HCT116 (cell line): ENCODE data around the gene MAU2. TPM values are rescaled to one million over a fixed set of nuclear protein-coding genes. Genes with fewer than 3 reads are reported as not detected.

Experiments used
- ATAC-seq: fragments of 200-7000 bp; cut with Tn5 transposase; 2 replicates; pipeline ENCODE4 v1.9.1; 2020; ENCODE audit warnings: mild to moderate bottlenecking, moderate library complexity
- Bru-seq: library from RNA; stranded (reverse); fragments of 400-500 nt; gene quantifications from one replicate; lab custom pipeline; 2021; lab: Mats Ljungman, UMichigan
- BruChase-seq, 2 experiments: library from RNA; stranded (reverse); fragments of 400-500 nt; gene quantifications; one replicate each; lab custom pipeline; 2021; lab: Mats Ljungman, UMichigan
- BruUV-seq: library from RNA; stranded (reverse); fragments of 400-500 nt; replicated peaks from 2 replicates; lab custom pipeline; 2021; lab: Mats Ljungman, UMichigan
- CTCF ChIA-PET: fragments of 300-600 bp; sonication (Branson Sonifier 250); formaldehyde crosslinking; loops from one replicate; lab custom pipeline; 2021; ENCODE audit warnings: antibody characterized with exemption; lab: Charles Lee
- POLR2A ChIA-PET: fragments of 300-600, 350-600 bp; sonication (Branson Sonifier 250); formaldehyde crosslinking; loops from one replicate; lab custom pipeline; 2021; ENCODE audit warnings: antibody characterized with exemption; lab: Charles Lee
- RAD21 ChIA-PET, 2 experiments: fragments of 300-600 bp; sonication (Branson Sonifier 250); formaldehyde crosslinking; loops; one replicate each; lab custom pipeline; 2023; ENCODE audit warnings: low total read pairs in 2 of 2; ENCODE audit not compliant: uncharacterized antibody in 2 of 2, unreplicated experiment in 2 of 2, low non-redundant PET in 1 of 2; lab: Charles Lee
- DNase-seq: peaks from one replicate; pipeline ENCODE4 v3.0.0-alpha.2; 2010; ENCODE audit warnings: low read depth, low spot score
- H2AFZ ChIP-seq: fragments of 200-600 bp; shearing (Covaris generic), sonication (generic); 2 replicates; pipeline ENCODE4 v1.6.1; 2017; ENCODE audit warnings: low read depth, mixed run types, mixed read lengths, antibody characterized with exemption, low read length; ENCODE audit not compliant: poor library complexity, severe bottlenecking
- H3K27ac ChIP-seq: 2 replicates; pipeline ENCODE4 v1.5.1; 2012; ENCODE audit warnings: low read depth, low read length
- H3K27me3 ChIP-seq: fragments of 200-600 bp; sonication (generic); 2 replicates; pipeline ENCODE4 v1.6.1; 2016; ENCODE audit warnings: mixed run types, low read length, mixed read lengths; ENCODE audit not compliant: insufficient read depth
- H3K36me3 ChIP-seq, 2 experiments: fragments of 200-500 bp in 1 of 2; fragments of 200-600 bp in 1 of 2; sonication (Bioruptor generic) in 1 of 2; sonication (generic) in 1 of 2; 2 replicates each; pipeline versions ENCODE4 v1.5.1 to v1.6.1; 2014 to 2016; ENCODE audit warnings: low read length in 2 of 2, inconsistent platforms in 1 of 2, mixed read lengths in 1 of 2, mixed run types in 1 of 2; ENCODE audit not compliant: insufficient read depth in 2 of 2, control insufficient read depth in 1 of 2
- H3K4me1 ChIP-seq, 2 experiments: fragments of 200-600 bp in 1 of 2; sonication (generic) in 1 of 2; 2 replicates each; pipeline versions ENCODE4 v1.5.1 to v1.6.1; 2012 to 2017; ENCODE audit warnings: low read length in 2 of 2, inconsistent platforms in 1 of 2, mild to moderate bottlenecking in 1 of 2, mixed read lengths in 1 of 2, mixed run types in 1 of 2, moderate library complexity in 1 of 2; ENCODE audit not compliant: insufficient read depth in 2 of 2, control insufficient read depth in 1 of 2
- H3K4me2 ChIP-seq: fragments of 200-600 bp; sonication (generic); 2 replicates; pipeline ENCODE4 v1.6.1; 2017; ENCODE audit warnings: mixed run types, low read length, mixed read lengths
- H3K4me3 ChIP-seq, 2 experiments: fragments of 200-600 bp in 1 of 2; sonication (generic) in 1 of 2; replicated peaks in 1 of 2; 2 replicates each; pipeline ENCODE4 v1.5.1; 2011 to 2016; ENCODE audit warnings: low read length in 2 of 2, control low read depth in 1 of 2, low read depth in 1 of 2, mild to moderate bottlenecking in 1 of 2, mixed read lengths in 1 of 2, mixed run types in 1 of 2
- H3K79me2 ChIP-seq: fragments of 200-600 bp; sonication (generic); 2 replicates; pipeline ENCODE4 v1.6.1; 2017; ENCODE audit warnings: mild to moderate bottlenecking, mixed run types, low read length, moderate library complexity, mixed read lengths; ENCODE audit not compliant: insufficient read depth
- H3K9ac ChIP-seq: fragments of 200-600 bp; sonication (generic); 2 replicates; pipeline ENCODE4 v1.6.1; 2016; ENCODE audit warnings: low read length, mixed read lengths
- H3K9me2 ChIP-seq: fragments of 200-600 bp; sonication (generic), shearing (Covaris generic); 2 replicates; pipeline ENCODE4 v1.6.1; 2017; ENCODE audit warnings: mixed run types, mild to moderate bottlenecking, moderate library complexity; ENCODE audit not compliant: insufficient read depth
- H3K9me3 ChIP-seq, 2 experiments: fragments of 200-500 bp in 1 of 2; fragments of 200-600 bp in 1 of 2; sonication (Bioruptor generic) in 1 of 2; sonication (generic) in 1 of 2; 2 replicates each; pipeline ENCODE4 v1.6.1; 2014 to 2017; ENCODE audit warnings: low read length in 2 of 2, mixed read lengths in 2 of 2, inconsistent platforms in 1 of 2, low read depth in 1 of 2, mild to moderate bottlenecking in 1 of 2, mixed run types in 1 of 2, moderate library complexity in 1 of 2; ENCODE audit not compliant: control insufficient read depth in 1 of 2, insufficient read depth in 1 of 2
- H4K20me1 ChIP-seq: fragments of 200-600 bp; sonication (generic), shearing (Covaris generic); 2 replicates; pipeline ENCODE4 v1.6.1; 2017; ENCODE audit warnings: mixed run types, mild to moderate bottlenecking, moderate library complexity; ENCODE audit not compliant: insufficient read depth
- ATF3 ChIP-seq: IDR thresholded peaks from 2 replicates; pipeline ENCODE4 v1.6.1; 2012
- ELF1 ChIP-seq: IDR thresholded peaks from 2 replicates; pipeline ENCODE4 v1.6.1; 2012; ENCODE audit warnings: low read depth, borderline replicate concordance
- EZH2 ChIP-seq: fragments of 200-600 bp; sonication (generic); IDR thresholded peaks from 2 replicates; pipeline ENCODE4 v1.6.1; 2017; ENCODE audit warnings: antibody characterized with exemption, mixed run types
- EZH2phosphoT487 ChIP-seq: fragments of 200-600 bp; IDR thresholded peaks from 2 replicates; pipeline ENCODE4 v1.6.1; 2018; ENCODE audit warnings: antibody characterized with exemption, borderline replicate concordance
- JUND ChIP-seq: IDR thresholded peaks from 2 replicates; pipeline ENCODE4 v1.6.1; 2012
- POLR2A ChIP-seq: IDR thresholded peaks from 2 replicates; pipeline ENCODE4 v1.7.0; 2011; ENCODE audit warnings: borderline replicate concordance; ENCODE audit not compliant: insufficient read depth, insufficient read length; ENCODE audit errors: extremely low read depth
- POLR2AphosphoS5 ChIP-seq: IDR thresholded peaks from 2 replicates; pipeline ENCODE4 v1.6.1; 2011; ENCODE audit warnings: mild to moderate bottlenecking, low read depth, low read length, moderate library complexity
- SP1 ChIP-seq: IDR thresholded peaks from 2 replicates; pipeline ENCODE4 v1.6.1; 2012; ENCODE audit warnings: low read depth
- SRF ChIP-seq: IDR thresholded peaks from 2 replicates; pipeline ENCODE4 v1.6.1; 2012; ENCODE audit warnings: low read depth
- TCF7L2 ChIP-seq: IDR thresholded peaks from 2 replicates; pipeline ENCODE4 v1.7.0; 2011; ENCODE audit warnings: borderline replicate concordance, inconsistent platforms; ENCODE audit not compliant: insufficient read depth, insufficient read length; ENCODE audit errors: extremely low read depth
- ZNF274 ChIP-seq: fragments of 200-500 bp; sonication (Bioruptor generic); IDR thresholded peaks from 2 replicates; pipeline ENCODE4 v1.6.1; 2014; ENCODE audit warnings: mild to moderate bottlenecking, low read depth, low read length, inconsistent platforms
- intact Hi-C: fragments of 100-400 bp; cut with micrococcal nuclease; formaldehyde crosslinking; loops from 2 replicates; pipeline ENCODE4 v1.10.0; 2022
- long read RNA-seq: library from polyadenylated mRNA; unstranded; transcript quantifications from one replicate; pipeline ENCODE4 v2.0.0, GENCODE V29; 2021; ENCODE audit not compliant: unreplicated experiment
- polyA plus RNA-seq: library from polyadenylated mRNA; unstranded; fragments of >200 nt; gene quantifications from 2 replicates; pipeline ENCODE4 v1.2.1, GENCODE V29; 2012; ENCODE audit warnings: missing spikeins
- total RNA-seq: library from RNA; stranded (reverse); gene quantifications from one replicate; pipeline ENCODE4 v1.2.1, GENCODE V29; 2021; ENCODE audit not compliant: unreplicated experiment
- TF ChIP-seq, protein P1 (sequence below): IDR thresholded peaks from 2 replicates; pipeline ENCODE4 v1.6.1; 2012; ENCODE audit warnings: low read depth
- TF ChIP-seq, protein P2 (sequence below), 3 experiments: fragments of 200-600 bp in 1 of 3; sonication (generic) in 1 of 3; IDR thresholded peaks in 2 of 3; conservative IDR thresholded peaks in 1 of 3; 2 replicates each; pipeline ENCODE4 v1.5.1; 2012 to 2017; ENCODE audit warnings: low read depth in 2 of 3, low read length in 2 of 3, antibody characterized with exemption in 1 of 3, borderline replicate concordance in 1 of 3, control low read depth in 1 of 3, mild to moderate bottlenecking in 1 of 3, mixed read lengths in 1 of 3, mixed run types in 1 of 3, moderate library complexity in 1 of 3; ENCODE audit not compliant: insufficient read depth in 1 of 3
- TF ChIP-seq, protein P3 (sequence below): IDR thresholded peaks from 2 replicates; pipeline ENCODE4 v1.6.1; 2012

Gene MAU2, protein sequence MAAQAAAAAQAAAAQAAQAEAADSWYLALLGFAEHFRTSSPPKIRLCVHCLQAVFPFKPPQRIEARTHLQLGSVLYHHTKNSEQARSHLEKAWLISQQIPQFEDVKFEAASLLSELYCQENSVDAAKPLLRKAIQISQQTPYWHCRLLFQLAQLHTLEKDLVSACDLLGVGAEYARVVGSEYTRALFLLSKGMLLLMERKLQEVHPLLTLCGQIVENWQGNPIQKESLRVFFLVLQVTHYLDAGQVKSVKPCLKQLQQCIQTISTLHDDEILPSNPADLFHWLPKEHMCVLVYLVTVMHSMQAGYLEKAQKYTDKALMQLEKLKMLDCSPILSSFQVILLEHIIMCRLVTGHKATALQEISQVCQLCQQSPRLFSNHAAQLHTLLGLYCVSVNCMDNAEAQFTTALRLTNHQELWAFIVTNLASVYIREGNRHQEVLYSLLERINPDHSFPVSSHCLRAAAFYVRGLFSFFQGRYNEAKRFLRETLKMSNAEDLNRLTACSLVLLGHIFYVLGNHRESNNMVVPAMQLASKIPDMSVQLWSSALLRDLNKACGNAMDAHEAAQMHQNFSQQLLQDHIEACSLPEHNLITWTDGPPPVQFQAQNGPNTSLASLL
- total RNA-seq: 36.2 TPM
- 25.9 and 31.7 TPM in 2 replicates for polyA plus RNA-seq
- percentile 71 among the genes with signal in this experiment for Bru-seq, nascent RNA
- percentile 79 among the genes with signal in this experiment for BruChase-seq, experiment 1, labeled RNA remaining after a 6-hour chase
- BruChase-seq, experiment 2, labeled RNA remaining after a 2-hour chase: percentile 82 among the genes with signal in this experiment
- long read RNA-seq, partial matches to known transcripts: 3 of 22 reads
- long read RNA-seq, other reads (novel, unspliced or antisense): 19 of 22 reads

GRCh38 chr19:19320361-19321140 lies at the start of gene MAU2, which contains the start of gene SUGP1:
Gene MAU2 (plus strand): TSS chr19:19320829. CDS start chr19:19320860, 31 bp downstream.
Gene SUGP1 (minus strand): TSS chr19:19320509. CDS start chr19:19320496, 13 bp downstream.
- peak within 1 kb of the TSS; percentile 92 for H3K27ac ChIP-seq
- H3K36me3 ChIP-seq: peaks cover 9 to 19% of the 10 kb centered on the region in 2 experiments; a peak in 3 of 4 replicates
- ChIA-PET RAD21 (no interaction called here), POLR2A (no interaction called here), CTCF (interaction anchor here (1.0 kb wide), 1 partner anchor 22 kb away, joined by 5 read pairs; no protein-coding TSS in a partner anchor)
- no TSS peak for BruUV-seq
- H3K4me2 ChIP-seq: peak within 1 kb of the TSS; percentile 99
- no peaks in the 10 kb centered on the region for H3K27me3 ChIP-seq
- H3K9me2 ChIP-seq: no peaks in the 10 kb centered on the region
- no peaks in the 10 kb centered on the region for H4K20me1 ChIP-seq
- peak within 1 kb of the TSS; percentile 97 for H3K4me3 ChIP-seq
- peaks cover 81% of the 10 kb centered on the region for H3K79me2 ChIP-seq
- ATAC-seq: peak; percentile 92
- peak within 1 kb of the TSS; percentile 96 for H3K9ac ChIP-seq
- DNase-seq: peak; percentile 87
- peaks cover 12 to 22% of the 10 kb centered on the region in 2 experiments for H3K4me1 ChIP-seq
- intact Hi-C loops: no loop called here
- peak within 1 kb of the TSS; percentile 43 for H2AFZ ChIP-seq
- H3K9me3 ChIP-seq: no peaks in the 10 kb centered on the region
- TF ChIP-seq, protein P1, sequence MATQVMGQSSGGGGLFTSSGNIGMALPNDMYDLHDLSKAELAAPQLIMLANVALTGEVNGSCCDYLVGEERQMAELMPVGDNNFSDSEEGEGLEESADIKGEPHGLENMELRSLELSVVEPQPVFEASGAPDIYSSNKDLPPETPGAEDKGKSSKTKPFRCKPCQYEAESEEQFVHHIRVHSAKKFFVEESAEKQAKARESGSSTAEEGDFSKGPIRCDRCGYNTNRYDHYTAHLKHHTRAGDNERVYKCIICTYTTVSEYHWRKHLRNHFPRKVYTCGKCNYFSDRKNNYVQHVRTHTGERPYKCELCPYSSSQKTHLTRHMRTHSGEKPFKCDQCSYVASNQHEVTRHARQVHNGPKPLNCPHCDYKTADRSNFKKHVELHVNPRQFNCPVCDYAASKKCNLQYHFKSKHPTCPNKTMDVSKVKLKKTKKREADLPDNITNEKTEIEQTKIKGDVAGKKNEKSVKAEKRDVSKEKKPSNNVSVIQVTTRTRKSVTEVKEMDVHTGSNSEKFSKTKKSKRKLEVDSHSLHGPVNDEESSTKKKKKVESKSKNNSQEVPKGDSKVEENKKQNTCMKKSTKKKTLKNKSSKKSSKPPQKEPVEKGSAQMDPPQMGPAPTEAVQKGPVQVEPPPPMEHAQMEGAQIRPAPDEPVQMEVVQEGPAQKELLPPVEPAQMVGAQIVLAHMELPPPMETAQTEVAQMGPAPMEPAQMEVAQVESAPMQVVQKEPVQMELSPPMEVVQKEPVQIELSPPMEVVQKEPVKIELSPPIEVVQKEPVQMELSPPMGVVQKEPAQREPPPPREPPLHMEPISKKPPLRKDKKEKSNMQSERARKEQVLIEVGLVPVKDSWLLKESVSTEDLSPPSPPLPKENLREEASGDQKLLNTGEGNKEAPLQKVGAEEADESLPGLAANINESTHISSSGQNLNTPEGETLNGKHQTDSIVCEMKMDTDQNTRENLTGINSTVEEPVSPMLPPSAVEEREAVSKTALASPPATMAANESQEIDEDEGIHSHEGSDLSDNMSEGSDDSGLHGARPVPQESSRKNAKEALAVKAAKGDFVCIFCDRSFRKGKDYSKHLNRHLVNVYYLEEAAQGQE: no peak
- TF ChIP-seq POLR2AphosphoS5 (peak; percentile 94), ATF3 (no peak), ZNF274 (no peak), SRF (no peak; the same call in 1 of the 2 replicates), JUND (no peak), TCF7L2 (peak; percentile 44), POLR2A (peak; percentile 72), SP1 (peak; percentile 75), EZH2phosphoT487 (no peak), ELF1 (peak; percentile 91), EZH2 (no peak)
- TF ChIP-seq, protein P2, sequence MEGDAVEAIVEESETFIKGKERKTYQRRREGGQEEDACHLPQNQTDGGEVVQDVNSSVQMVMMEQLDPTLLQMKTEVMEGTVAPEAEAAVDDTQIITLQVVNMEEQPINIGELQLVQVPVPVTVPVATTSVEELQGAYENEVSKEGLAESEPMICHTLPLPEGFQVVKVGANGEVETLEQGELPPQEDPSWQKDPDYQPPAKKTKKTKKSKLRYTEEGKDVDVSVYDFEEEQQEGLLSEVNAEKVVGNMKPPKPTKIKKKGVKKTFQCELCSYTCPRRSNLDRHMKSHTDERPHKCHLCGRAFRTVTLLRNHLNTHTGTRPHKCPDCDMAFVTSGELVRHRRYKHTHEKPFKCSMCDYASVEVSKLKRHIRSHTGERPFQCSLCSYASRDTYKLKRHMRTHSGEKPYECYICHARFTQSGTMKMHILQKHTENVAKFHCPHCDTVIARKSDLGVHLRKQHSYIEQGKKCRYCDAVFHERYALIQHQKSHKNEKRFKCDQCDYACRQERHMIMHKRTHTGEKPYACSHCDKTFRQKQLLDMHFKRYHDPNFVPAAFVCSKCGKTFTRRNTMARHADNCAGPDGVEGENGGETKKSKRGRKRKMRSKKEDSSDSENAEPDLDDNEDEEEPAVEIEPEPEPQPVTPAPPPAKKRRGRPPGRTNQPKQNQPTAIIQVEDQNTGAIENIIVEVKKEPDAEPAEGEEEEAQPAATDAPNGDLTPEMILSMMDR (IDR thresholded peaks at IDR 0.05 in 2 of 3, conservative IDR thresholded peaks at IDR 0.05 in 1 of 3; ENCODE audit: borderline replicate concordance in 1 of 3, insufficient read depth in 1 of 3, low read depth in 2 of 3, low read length in 2 of 3): no peak
- TF ChIP-seq, protein P3, sequence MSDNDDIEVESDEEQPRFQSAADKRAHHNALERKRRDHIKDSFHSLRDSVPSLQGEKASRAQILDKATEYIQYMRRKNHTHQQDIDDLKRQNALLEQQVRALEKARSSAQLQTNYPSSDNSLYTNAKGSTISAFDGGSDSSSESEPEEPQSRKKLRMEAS: peak; percentile 53; the same call in 1 of the 2 replicates
